Liver (tissue), 9 donors: Measurements from ENCODE around the gene GSE1. TPM values are rescaled to one million over a fixed set of nuclear protein-coding genes. Genes with fewer than 3 reads are reported as not detected.
A peak's percentile ranks its signal among the peaks of the same experiment; 100 is the strongest.

Experiments
- DNase-seq: peaks from one replicate; pipeline ENCODE4 v3.0.0-alpha.2; 2017; ENCODE audit warnings: low spot score
- H3K27ac ChIP-seq, 2 donors: one replicate each; pipeline ENCODE4 v1.7.0; 2013; ENCODE audit warnings: inconsistent platforms in 2 of 2, low read length in 2 of 2, control low read depth in 1 of 2, low read depth in 1 of 2, mild to moderate bottlenecking in 1 of 2
- H3K27me3 ChIP-seq, 4 donors: one replicate each; pipeline versions ENCODE4 v1.6.1 to v1.7.0; 2013; ENCODE audit warnings: low read length in 3 of 4, inconsistent platforms in 1 of 4, mild to moderate bottlenecking in 1 of 4, moderate library complexity in 1 of 4; ENCODE audit not compliant: control insufficient read depth in 4 of 4, insufficient read depth in 4 of 4
- H3K36me3 ChIP-seq, 4 donors: one replicate each; pipeline versions ENCODE4 v1.6.1 to v1.7.0; 2013; ENCODE audit warnings: low read length in 3 of 4, mild to moderate bottlenecking in 3 of 4, low read depth in 1 of 4, moderate library complexity in 1 of 4; ENCODE audit not compliant: control insufficient read depth in 4 of 4, insufficient read depth in 3 of 4
- H3K4me1 ChIP-seq, 4 donors: one replicate each; pipeline versions ENCODE4 v1.6.1 to v1.7.0; 2013; ENCODE audit warnings: low read length in 3 of 4, mild to moderate bottlenecking in 3 of 4, moderate library complexity in 1 of 4; ENCODE audit not compliant: control insufficient read depth in 4 of 4, insufficient read depth in 4 of 4
- H3K4me3 ChIP-seq, 3 donors: one replicate each; pipeline versions ENCODE4 v1.6.1 to v1.7.0; 2013; ENCODE audit warnings: low read length in 3 of 3, control low read depth in 1 of 3, low read depth in 1 of 3, mild to moderate bottlenecking in 1 of 3
- H3K9ac ChIP-seq, 2 donors: one replicate each; pipeline ENCODE4 v1.7.0; 2013; ENCODE audit warnings: low read length in 2 of 2, mild to moderate bottlenecking in 2 of 2, moderate library complexity in 2 of 2, control low read depth in 1 of 2, low read depth in 1 of 2
- H3K9me3 ChIP-seq, 4 donors: one replicate each; pipeline versions ENCODE4 v1.6.1 to v1.7.0; 2013; ENCODE audit warnings: low read length in 3 of 4; ENCODE audit not compliant: control insufficient read depth in 4 of 4
- FOXA1 ChIP-seq: IDR thresholded peaks from 2 replicates; pipeline ENCODE4 v1.6.1; 2016; ENCODE audit warnings: antibody characterized with exemption
- FOXA2 ChIP-seq: IDR thresholded peaks from 2 replicates; pipeline ENCODE4 v1.6.1; 2016; ENCODE audit warnings: antibody characterized with exemption
- GABPA ChIP-seq, 2 donors: IDR thresholded peaks in 1 of 2; conservative IDR thresholded peaks in 1 of 2; 2 replicates each; pipeline ENCODE4 v1.6.1; 2016; ENCODE audit warnings: antibody characterized with exemption in 2 of 2, mild to moderate bottlenecking in 1 of 2, moderate library complexity in 1 of 2
- HNF4A ChIP-seq, 2 donors: conservative IDR thresholded peaks; 2 replicates each; pipeline ENCODE4 v1.6.1; 2016; ENCODE audit warnings: antibody characterized with exemption in 2 of 2, mild to moderate bottlenecking in 2 of 2
- HNF4G ChIP-seq: IDR thresholded peaks from 2 replicates; pipeline ENCODE4 v1.6.1; 2016; ENCODE audit warnings: antibody characterized with exemption
- JUND ChIP-seq, 2 donors: IDR thresholded peaks; 2 replicates each; pipeline ENCODE4 v1.6.1; 2016; ENCODE audit warnings: antibody characterized with exemption in 2 of 2
- NR2F2 ChIP-seq: IDR thresholded peaks from 2 replicates; pipeline ENCODE4 v1.6.1; 2016; ENCODE audit warnings: antibody characterized with exemption
- RAD21 ChIP-seq, 2 donors: IDR thresholded peaks; 2 replicates each; pipeline ENCODE4 v1.6.1; 2016; ENCODE audit warnings: antibody characterized with exemption in 2 of 2, mild to moderate bottlenecking in 2 of 2
- RXRA ChIP-seq, 2 donors: IDR thresholded peaks; 2 replicates each; pipeline ENCODE4 v1.6.1; 2017 to 2018; ENCODE audit warnings: antibody characterized with exemption in 2 of 2, mild to moderate bottlenecking in 1 of 2
- SP1 ChIP-seq: IDR thresholded peaks from 2 replicates; pipeline ENCODE4 v1.6.1; 2018; ENCODE audit warnings: antibody characterized with exemption, mild to moderate bottlenecking
- TAF1 ChIP-seq: conservative IDR thresholded peaks from 2 replicates; pipeline ENCODE4 v1.6.1; 2016; ENCODE audit warnings: antibody characterized with exemption, mild to moderate bottlenecking
- YY1 ChIP-seq: IDR thresholded peaks from 2 replicates; pipeline ENCODE4 v1.6.1; 2016; ENCODE audit warnings: antibody characterized with exemption, mild to moderate bottlenecking
- WGBS: extraction: QIAGEN DNeasy Blood & Tissue Kit; methylation state at CpG from one replicate; pipeline ENCODE4 v1.1.7; 2013; 5-methylcytosine and 5-hydroxymethylcytosine counted together
- polyA plus RNA-seq, 2 donors: library from polyadenylated mRNA; stranded (reverse) in 1 of 2; unstranded in 1 of 2; fragments of 200-250 nt in 1 of 2; fragments of >200 nt in 1 of 2; fragmentation: Nextera tagmentation in 1 of 2; extraction: Ambion mirVana in 1 of 2; gene quantifications; one replicate each; pipeline versions ENCODE4 v1.2.1 to v1.2.3, GENCODE V29; 2013 to 2015
- total RNA-seq, 2 donors: library from RNA; depleted of rRNA; stranded (reverse); fragments of >200 nt; gene quantifications; one replicate each; pipeline ENCODE4 v1.2.3, GENCODE V29; 2014
- TF ChIP-seq, protein P1 (sequence below): IDR thresholded peaks from 2 replicates; pipeline ENCODE4 v1.6.1; 2016; ENCODE audit warnings: antibody characterized with exemption, mild to moderate bottlenecking
- TF ChIP-seq, protein P2 (sequence below): IDR thresholded peaks from 2 replicates; pipeline ENCODE4 v1.6.1; 2016; ENCODE audit warnings: antibody characterized with exemption
- TF ChIP-seq, protein P3 (sequence below): IDR thresholded peaks from 2 replicates; pipeline ENCODE4 v1.6.1; 2016; ENCODE audit warnings: antibody characterized with exemption
- TF ChIP-seq, protein P4 (sequence below): fragments of 150-350 bp; IDR thresholded peaks from 2 replicates; pipeline ENCODE4 v1.5.1; 2017; ENCODE audit warnings: improper control_type of control experiment, low read depth, low read length; ENCODE audit not compliant: missing input control
- donor health status: healthy.
- donor health status: healthy.
- donor health status: healthy.
- donor health status: healthy.
- donor health status: healthy.

The GSE1 gene
- total and polyA plus RNA-seq, 4 donors, result 9.9 to 37.7 (median 25.2) TPM

DNA sequence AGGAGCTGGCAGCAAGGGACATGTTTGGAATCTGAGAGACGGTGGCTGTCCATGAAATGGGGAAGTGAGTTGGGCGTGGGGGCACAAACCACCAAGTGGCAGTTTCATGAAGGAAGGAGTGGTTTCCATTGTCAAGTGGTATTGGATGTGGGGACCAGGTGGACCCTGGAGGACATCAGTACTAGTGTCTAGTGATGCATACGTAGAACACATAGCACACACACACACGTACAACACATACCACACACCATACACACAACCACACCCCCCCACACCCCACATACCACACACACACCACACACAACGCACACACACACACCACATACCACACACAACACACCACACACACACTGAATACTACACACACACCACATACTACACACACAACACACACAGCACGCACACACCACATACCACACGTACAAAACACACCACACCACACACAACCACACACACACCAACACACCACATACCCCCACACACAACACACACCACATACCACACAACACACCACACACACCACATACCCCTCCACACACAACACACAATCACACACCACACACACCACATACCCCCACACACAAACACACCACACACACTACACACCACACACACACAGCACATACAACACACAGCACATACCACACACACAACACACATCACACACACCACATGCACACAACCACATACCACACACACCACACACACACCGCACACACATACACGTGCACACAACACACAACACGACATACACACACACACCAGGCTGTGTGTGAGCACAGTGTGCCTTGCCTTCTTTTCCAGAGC is 41.1 kb upstream of the GSE1 start:
- H3K27ac ChIP-seq, result peak overlapping the region in 1 of 2 donors; percentile 6
- H3K36me3 ChIP-seq, result no peaks in the 10 kb centered on the region
- WGBS, result 80% methylated on average over 10 of the region's 10 CpGs
- peaks cover 26 to 86% (median 68%) of the 10 kb centered on the region in 4 donors for H3K4me1 ChIP-seq
- H3K9me3 ChIP-seq, result no peaks in the 10 kb centered on the region
- TF ChIP-seq RXRA (IDR thresholded peaks at IDR 0.05) (no peak), NR2F2 (no peak)
- TF ChIP-seq, protein P1, sequence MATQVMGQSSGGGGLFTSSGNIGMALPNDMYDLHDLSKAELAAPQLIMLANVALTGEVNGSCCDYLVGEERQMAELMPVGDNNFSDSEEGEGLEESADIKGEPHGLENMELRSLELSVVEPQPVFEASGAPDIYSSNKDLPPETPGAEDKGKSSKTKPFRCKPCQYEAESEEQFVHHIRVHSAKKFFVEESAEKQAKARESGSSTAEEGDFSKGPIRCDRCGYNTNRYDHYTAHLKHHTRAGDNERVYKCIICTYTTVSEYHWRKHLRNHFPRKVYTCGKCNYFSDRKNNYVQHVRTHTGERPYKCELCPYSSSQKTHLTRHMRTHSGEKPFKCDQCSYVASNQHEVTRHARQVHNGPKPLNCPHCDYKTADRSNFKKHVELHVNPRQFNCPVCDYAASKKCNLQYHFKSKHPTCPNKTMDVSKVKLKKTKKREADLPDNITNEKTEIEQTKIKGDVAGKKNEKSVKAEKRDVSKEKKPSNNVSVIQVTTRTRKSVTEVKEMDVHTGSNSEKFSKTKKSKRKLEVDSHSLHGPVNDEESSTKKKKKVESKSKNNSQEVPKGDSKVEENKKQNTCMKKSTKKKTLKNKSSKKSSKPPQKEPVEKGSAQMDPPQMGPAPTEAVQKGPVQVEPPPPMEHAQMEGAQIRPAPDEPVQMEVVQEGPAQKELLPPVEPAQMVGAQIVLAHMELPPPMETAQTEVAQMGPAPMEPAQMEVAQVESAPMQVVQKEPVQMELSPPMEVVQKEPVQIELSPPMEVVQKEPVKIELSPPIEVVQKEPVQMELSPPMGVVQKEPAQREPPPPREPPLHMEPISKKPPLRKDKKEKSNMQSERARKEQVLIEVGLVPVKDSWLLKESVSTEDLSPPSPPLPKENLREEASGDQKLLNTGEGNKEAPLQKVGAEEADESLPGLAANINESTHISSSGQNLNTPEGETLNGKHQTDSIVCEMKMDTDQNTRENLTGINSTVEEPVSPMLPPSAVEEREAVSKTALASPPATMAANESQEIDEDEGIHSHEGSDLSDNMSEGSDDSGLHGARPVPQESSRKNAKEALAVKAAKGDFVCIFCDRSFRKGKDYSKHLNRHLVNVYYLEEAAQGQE, result no peak
- H3K27me3 ChIP-seq, result no peaks in the 10 kb centered on the region
- no peak overlapping the region for H3K4me3 ChIP-seq
- DNase-seq, result no peak
- no peak overlapping the region for H3K9ac ChIP-seq

DNA sequence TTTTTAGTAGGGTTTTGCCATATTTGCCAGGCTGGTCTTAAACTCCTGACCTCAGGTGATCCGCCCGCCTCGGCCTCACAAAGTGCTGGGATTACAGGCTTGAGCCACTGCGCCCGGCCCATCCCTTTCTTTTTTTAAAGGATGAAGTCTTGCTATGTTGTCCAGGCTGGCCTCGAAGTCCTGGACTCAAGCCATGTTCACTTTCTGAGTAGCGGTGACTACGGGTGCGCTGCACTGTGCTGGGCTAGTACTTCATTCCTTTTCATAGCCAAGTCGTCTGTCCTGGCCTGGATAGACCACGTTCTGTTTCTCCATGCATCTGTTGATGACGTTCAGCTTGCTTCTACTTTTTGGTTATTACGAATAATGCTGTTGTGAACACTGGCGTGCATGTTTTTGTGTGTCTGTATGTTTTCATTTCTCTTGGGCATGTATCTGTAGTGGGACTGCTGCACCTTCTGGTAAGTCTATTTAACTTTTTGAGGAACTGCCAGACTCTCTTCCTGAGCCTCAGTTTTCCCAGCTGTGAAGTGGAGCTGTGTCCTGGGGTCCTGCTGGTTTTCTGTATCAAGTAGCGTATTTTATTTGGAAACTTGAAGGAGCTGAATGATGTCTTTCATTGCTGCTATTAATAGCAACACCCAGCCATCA is 40.0 kb upstream of the GSE1 start:
- WGBS, result 89% methylated on average over 15 of the region's 15 CpGs
- Histone ChIP-seq H3K4me3 (no peak overlapping the region), H3K4me1 (peaks cover 28 to 84% (median 65%) of the 10 kb centered on the region in 4 donors), H3K27me3 (no peaks in the 10 kb centered on the region), H3K9ac (no peak overlapping the region), H3K36me3 (no peaks in the 10 kb centered on the region), H3K9me3 (no peaks in the 10 kb centered on the region), H3K27ac (no peak overlapping the region)
- TF ChIP-seq YY1, result no peak
- TF ChIP-seq, protein P2, sequence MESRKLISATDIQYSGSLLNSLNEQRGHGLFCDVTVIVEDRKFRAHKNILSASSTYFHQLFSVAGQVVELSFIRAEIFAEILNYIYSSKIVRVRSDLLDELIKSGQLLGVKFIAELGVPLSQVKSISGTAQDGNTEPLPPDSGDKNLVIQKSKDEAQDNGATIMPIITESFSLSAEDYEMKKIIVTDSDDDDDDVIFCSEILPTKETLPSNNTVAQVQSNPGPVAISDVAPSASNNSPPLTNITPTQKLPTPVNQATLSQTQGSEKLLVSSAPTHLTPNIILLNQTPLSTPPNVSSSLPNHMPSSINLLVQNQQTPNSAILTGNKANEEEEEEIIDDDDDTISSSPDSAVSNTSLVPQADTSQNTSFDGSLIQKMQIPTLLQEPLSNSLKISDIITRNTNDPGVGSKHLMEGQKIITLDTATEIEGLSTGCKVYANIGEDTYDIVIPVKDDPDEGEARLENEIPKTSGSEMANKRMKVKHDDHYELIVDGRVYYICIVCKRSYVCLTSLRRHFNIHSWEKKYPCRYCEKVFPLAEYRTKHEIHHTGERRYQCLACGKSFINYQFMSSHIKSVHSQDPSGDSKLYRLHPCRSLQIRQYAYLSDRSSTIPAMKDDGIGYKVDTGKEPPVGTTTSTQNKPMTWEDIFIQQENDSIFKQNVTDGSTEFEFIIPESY, result no peak
- no peak for TF ChIP-seq HNF4A (conservative IDR thresholded peaks at IDR 0.05)
- TF ChIP-seq, protein P1, result no peak
- no peak for TF ChIP-seq TAF1
- TF ChIP-seq GABPA (IDR thresholded peaks at IDR 0.05 in 1 of 2, conservative IDR thresholded peaks at IDR 0.05 in 1 of 2), result no peak
- TF ChIP-seq JUND (IDR thresholded peaks at IDR 0.05), result no peak
- TF ChIP-seq HNF4G, result no peak
- TF ChIP-seq FOXA2, result no peak
- TF ChIP-seq RAD21 (IDR thresholded peaks at IDR 0.05), result no peak
- TF ChIP-seq, protein P3, sequence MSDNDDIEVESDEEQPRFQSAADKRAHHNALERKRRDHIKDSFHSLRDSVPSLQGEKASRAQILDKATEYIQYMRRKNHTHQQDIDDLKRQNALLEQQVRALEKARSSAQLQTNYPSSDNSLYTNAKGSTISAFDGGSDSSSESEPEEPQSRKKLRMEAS, result no peak
- TF ChIP-seq NR2F2, result no peak
- TF ChIP-seq, protein P4, sequence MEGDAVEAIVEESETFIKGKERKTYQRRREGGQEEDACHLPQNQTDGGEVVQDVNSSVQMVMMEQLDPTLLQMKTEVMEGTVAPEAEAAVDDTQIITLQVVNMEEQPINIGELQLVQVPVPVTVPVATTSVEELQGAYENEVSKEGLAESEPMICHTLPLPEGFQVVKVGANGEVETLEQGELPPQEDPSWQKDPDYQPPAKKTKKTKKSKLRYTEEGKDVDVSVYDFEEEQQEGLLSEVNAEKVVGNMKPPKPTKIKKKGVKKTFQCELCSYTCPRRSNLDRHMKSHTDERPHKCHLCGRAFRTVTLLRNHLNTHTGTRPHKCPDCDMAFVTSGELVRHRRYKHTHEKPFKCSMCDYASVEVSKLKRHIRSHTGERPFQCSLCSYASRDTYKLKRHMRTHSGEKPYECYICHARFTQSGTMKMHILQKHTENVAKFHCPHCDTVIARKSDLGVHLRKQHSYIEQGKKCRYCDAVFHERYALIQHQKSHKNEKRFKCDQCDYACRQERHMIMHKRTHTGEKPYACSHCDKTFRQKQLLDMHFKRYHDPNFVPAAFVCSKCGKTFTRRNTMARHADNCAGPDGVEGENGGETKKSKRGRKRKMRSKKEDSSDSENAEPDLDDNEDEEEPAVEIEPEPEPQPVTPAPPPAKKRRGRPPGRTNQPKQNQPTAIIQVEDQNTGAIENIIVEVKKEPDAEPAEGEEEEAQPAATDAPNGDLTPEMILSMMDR, result no peak
- TF ChIP-seq FOXA1, result no peak
- TF ChIP-seq SP1, result no peak
- DNase-seq, result no peak
